Measurements from ENCODE around the gene WDR83.

DNA sequence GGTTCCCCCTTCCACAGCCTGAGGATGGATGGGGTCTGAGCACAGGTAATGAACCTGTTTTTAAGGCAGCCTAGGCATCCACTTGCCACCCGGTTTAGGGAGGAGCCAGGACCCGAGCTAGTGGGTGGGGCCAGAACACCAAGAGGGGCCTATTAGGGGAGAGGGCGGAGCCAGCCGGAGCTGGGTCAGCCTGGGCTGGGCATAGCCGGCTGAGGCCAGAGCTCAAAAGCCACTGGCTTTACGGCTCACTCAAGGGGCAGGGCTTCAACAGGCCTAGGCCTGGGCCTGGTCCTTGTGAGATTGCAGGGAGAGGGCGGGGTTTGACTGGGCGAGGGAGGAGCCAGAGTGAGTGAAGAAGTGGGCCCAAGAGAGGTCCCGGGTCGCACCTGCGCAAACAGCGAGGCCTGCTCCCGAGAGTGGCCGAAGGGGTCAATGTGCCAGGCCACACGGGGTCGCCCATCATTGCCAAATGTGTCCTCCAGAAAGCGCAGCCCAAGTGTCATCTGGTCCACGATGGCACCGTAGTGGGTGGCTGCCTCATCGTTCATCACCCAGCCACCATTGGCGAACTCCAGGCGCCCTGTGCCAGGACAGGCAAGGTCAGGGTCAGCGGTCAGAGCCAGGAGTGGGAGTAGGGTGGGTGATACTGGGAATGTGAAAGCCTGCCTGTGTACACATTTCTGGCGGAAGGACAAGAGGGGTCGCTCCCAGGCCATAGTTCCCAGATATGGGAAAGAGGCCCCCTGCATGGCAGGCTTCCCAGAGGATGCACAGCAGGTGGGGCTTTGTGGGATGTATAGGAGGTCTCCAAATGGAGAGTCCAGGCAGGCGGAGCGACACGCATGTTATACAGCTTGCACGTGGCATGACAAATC, 2.0 kb upstream of the WDR83 start:
- TF ChIP-seq, protein P1, sequence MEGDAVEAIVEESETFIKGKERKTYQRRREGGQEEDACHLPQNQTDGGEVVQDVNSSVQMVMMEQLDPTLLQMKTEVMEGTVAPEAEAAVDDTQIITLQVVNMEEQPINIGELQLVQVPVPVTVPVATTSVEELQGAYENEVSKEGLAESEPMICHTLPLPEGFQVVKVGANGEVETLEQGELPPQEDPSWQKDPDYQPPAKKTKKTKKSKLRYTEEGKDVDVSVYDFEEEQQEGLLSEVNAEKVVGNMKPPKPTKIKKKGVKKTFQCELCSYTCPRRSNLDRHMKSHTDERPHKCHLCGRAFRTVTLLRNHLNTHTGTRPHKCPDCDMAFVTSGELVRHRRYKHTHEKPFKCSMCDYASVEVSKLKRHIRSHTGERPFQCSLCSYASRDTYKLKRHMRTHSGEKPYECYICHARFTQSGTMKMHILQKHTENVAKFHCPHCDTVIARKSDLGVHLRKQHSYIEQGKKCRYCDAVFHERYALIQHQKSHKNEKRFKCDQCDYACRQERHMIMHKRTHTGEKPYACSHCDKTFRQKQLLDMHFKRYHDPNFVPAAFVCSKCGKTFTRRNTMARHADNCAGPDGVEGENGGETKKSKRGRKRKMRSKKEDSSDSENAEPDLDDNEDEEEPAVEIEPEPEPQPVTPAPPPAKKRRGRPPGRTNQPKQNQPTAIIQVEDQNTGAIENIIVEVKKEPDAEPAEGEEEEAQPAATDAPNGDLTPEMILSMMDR (IDR thresholded peaks at IDR 0.05) = no peak
- no peak for TF ChIP-seq POLR2A (IDR thresholded peaks at IDR 0.05)

All from uterus (tissue), 2 donors.